Testis (tissue), 2 donors: ENCODE results near the gene SLC10A6.

Experiments used
- CTCF ChIP-seq, 3 experiments: fragments of 450-650 bp in 2 of 3; fragments of 200-600 bp in 1 of 3; sonication (generic) in 1 of 3; IDR thresholded peaks; one replicate each; pipeline ENCODE4 v1.5.1; 2016 to 2019; ENCODE audit warnings: antibody characterized with exemption in 3 of 3, mild to moderate bottlenecking in 2 of 3, moderate library complexity in 1 of 3
- POLR2A ChIP-seq: fragments of 450-650 bp; IDR thresholded peaks from one replicate; pipeline ENCODE4 v1.6.1; 2017; ENCODE audit warnings: antibody characterized with exemption, mild to moderate bottlenecking, moderate library complexity

GRCh38 chr4:86891762-86892635, 42.8 kb upstream of the SLC10A6 start, which contains the start of gene C4orf36:
- TF ChIP-seq POLR2A (no peak), CTCF (IDR thresholded peaks at IDR 0.05) (no peak)
